Astrocyte of the spinal cord (primary cell): ENCODE data around the gene NCMAP.

Experiments
- DNase-seq: peaks from one replicate; pipeline ENCODE4 v3.0.0; 2011; ENCODE audit warnings: low read depth, low spot score
- H3K4me3 ChIP-seq: 2 replicates; pipeline ENCODE4 v1.5.1; 2011; ENCODE audit warnings: low read depth, mild to moderate bottlenecking, low read length, moderate library complexity
- in situ Hi-C: cut with HindIII; loops from 2 replicates; pipeline ENCODE4 v1.10.0; 2017; ENCODE audit warnings: low sequenced_read_pairs
- TF ChIP-seq, protein P1 (sequence below): IDR thresholded peaks from 2 replicates; pipeline ENCODE4 v1.5.1; 2012; ENCODE audit warnings: low read depth, mild to moderate bottlenecking, low read length, inconsistent platforms

The NCMAP gene

DNA sequence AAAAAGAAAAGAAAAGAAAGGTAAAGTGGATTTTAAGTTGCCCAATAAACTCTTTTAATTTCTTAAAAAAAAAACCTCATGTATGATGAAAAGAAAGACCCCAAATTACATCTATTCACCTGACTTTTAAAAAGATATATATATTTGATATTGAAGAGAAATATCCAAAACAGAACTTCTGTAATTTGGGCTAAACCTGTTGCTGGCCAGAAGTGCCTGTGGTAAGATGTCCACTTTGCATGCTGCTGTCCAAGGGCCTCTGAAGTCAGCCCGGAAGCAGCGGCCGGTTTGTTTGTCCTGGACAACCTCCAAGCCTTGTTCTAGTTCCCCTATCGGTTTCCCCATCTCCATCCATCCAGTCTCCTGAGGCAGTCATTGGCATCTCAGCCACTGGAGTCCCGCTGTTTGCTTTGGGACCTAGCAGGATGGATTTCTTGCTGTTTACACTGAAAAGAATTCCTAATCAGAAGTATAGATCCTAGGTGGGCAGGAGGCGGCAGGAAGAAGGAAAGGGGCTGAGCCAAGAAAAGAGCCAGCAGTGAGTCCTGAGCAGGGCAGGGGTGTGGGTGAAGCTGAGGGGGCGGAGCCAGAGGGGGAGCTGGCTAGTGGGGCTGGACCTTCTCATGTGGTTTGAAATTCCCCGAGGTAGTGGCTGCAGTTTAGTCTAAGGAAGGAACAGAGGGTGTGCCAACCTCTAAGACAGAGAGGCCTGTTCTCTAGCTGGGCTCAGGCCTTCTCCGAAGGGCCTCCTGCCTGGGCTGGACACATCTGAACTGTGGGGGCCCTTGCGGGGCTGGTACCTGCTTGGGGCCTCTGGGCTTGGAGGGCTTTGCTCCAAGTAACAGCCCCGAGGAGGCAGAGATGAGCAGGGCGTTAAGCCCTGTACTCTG is 3.3 kb downstream of the NCMAP start:
- no peak overlapping the region for H3K4me3 ChIP-seq
- DNase-seq, result peak; percentile 82
- in situ Hi-C loops, result no loop called here
- TF ChIP-seq, protein P1, sequence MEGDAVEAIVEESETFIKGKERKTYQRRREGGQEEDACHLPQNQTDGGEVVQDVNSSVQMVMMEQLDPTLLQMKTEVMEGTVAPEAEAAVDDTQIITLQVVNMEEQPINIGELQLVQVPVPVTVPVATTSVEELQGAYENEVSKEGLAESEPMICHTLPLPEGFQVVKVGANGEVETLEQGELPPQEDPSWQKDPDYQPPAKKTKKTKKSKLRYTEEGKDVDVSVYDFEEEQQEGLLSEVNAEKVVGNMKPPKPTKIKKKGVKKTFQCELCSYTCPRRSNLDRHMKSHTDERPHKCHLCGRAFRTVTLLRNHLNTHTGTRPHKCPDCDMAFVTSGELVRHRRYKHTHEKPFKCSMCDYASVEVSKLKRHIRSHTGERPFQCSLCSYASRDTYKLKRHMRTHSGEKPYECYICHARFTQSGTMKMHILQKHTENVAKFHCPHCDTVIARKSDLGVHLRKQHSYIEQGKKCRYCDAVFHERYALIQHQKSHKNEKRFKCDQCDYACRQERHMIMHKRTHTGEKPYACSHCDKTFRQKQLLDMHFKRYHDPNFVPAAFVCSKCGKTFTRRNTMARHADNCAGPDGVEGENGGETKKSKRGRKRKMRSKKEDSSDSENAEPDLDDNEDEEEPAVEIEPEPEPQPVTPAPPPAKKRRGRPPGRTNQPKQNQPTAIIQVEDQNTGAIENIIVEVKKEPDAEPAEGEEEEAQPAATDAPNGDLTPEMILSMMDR, result no peak

DNA sequence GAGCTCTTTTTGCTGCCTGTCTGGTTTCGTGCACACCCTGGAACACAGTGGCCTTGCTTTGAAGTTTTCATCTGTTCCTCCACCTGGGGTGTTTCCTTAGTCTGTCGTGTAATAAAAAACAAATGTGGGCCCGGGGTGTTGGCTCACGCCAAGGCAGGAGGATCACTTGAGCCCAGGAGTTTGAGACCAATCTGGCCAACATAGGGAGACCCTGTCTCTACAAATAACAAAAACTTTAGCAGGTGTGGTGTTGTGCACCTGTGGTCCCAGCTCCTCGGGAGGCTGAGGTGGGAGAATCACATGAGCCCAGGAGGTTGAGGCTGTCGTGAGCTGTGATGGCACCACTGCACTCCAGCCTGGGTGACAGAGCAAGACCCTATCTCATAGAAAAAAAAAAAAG is 4.5 kb downstream of the NCMAP start:
- TF ChIP-seq, protein P1, result no peak
- no peak overlapping the region for H3K4me3 ChIP-seq
- in situ Hi-C loops, result no loop called here
- DNase-seq, result no peak

DNA sequence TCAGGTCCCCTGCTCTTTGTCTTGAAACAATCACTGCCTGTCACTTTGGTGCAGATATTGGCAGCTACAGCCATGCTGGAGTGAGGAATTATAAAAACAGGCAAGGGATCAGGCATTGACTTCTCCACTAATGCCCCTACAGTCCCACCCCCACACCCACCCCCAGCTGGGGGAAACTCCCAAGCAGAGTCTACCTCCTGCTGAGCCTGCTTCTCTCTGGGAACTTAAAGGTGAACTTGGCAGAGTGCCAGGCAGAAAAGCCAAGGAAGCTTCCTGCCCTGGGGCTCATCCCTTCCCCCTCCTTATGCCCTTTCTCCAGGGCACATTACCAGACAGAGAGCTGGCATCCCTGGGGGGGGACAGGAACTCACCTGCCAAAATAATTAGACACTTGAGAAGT is 6.7 kb downstream of the NCMAP start:
- no peak overlapping the region for H3K4me3 ChIP-seq
- TF ChIP-seq, protein P1, result no peak
- DNase-seq, result no peak
- in situ Hi-C loops, result no loop called here

DNA sequence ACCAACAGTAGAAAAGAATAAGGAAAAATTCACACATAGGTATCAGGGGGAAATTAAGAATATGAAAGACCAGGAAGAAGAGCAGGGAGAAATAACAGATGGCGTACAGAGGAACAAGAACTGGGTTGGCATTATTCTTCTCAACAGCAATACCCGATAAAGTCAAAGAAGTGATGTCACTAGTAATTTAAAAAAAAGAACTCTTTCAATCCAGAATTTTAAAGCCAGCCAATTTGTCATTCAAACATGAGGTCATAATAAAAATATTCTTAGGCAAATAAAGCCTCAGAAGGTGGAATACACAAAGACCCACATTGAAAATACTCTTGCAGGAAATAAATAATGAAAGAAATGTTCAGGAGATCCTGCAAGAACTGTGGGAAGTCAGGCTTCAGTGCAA is 8.8 kb downstream of the NCMAP start:
- DNase-seq, result no peak
- TF ChIP-seq, protein P1, result no peak
- H3K4me3 ChIP-seq, result no peak overlapping the region
- in situ Hi-C loops, result no loop called here

DNA sequence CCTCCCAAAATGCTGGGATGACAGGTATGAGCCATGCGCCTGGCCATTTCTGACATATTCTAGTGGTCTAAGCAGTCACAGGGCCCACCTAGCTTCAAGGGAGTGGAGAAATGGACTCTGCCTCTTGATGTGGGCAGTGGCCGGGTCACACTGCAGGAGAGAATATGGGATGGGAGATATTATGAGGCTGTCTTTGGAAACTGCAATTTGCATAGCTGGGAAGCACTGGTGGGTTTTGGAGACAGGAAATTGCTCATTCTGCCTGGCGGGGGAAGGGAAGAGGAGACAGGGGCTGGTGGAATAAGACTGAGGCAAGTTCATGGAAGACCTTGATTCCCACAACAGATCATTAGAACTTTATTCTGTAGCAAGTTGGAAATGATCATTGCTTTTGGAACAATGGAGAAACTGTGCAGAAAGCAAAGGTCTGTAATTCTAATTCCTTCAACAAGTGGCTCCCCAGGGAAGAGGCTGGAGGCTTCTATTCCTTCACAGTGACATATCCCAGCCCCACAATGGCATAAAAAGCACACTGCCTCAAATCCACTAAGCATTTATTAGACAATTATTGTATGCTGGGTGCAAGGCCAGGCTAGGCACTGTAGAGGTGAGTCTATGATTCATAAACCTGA is 10.5 kb downstream of the NCMAP start:
- in situ Hi-C loops, result no loop called here
- TF ChIP-seq, protein P1, result no peak
- DNase-seq, result peak; percentile 15
- H3K4me3 ChIP-seq, result no peak overlapping the region

DNA sequence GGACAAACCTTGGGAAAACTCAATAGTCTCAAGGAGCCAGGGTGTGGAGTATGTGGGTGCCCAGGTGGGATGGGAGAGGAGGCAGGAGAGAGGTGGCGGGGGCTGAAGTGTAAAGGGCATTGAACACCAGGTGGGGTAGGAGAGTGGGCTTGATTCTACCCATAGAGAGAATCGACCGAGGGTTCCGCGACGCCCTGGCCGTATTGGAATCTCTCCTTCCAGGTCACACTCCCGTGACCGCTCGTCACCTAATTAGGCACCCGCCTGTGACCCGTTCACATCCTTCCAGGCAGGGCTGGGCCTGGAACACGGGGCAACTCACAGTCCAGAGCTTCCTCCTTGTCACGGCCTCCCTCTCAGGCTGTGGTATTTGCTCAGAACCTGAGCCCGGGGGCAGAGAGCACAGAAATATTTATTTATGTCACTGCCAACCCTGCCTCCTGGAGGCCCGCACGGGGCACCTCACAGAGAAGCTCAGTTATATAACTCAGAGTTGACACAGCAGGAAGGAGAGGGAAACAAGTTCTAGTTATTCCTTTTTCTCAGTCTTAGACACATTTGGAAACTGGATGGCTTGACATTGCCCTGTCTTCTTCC is 12.0 kb downstream of the NCMAP start:
- TF ChIP-seq, protein P1, result no peak
- no peak overlapping the region for H3K4me3 ChIP-seq
- DNase-seq, result no peak
- in situ Hi-C loops, result no loop called here
